HG03575 (cell line): Measurements from ENCODE around the gene SPX.

Source experiments
- ATAC-seq: cut with Tn5 transposase; IDR thresholded peaks from one replicate; pipeline ENCODE4 v1.9.1; 2021; ENCODE audit not compliant: unreplicated experiment, insufficient number of reproducible peaks, low FRiP score; ENCODE audit errors: extremely low read depth

Gene SPX

DNA sequence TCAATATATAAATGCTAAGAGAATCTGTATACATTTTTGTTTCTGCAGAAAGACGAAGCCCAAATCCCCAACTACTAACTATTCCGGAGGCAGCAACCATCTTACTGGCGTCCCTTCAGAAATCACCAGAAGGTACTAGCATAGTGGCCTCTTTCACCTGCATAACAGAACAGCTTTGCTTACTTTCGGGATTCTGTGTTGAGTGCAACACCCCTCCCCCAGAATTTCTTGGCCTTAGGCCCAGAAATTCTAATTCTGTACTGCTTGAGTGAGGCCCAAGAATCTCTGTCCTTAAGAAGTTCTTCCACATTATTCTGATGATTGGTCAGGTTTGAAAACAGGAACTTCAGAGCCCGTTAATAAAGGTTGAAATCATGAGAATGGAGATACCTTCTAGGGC lies 2.9 kb downstream of the SPX start:
- no peak for ATAC-seq

DNA sequence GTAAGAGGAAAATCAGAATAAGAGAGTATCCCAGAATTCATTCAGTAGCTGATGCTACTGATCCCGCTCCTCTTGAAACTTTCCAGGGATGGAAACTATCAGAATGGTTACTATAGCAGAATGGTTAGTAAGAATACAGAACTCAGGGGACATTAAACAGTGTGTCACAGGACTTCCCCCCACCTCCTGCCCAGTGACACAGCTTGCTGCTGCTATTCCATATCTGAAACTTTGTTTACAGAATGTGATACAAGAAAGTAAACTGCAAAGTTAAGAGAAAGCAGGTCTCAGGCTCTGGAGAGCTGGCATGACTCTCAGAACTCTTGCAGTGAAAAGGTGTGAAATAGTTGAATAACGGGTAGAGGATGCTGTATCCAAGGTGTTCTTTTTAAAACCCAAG lies 3.4 kb downstream of the SPX start:
- ATAC-seq, result no peak

DNA sequence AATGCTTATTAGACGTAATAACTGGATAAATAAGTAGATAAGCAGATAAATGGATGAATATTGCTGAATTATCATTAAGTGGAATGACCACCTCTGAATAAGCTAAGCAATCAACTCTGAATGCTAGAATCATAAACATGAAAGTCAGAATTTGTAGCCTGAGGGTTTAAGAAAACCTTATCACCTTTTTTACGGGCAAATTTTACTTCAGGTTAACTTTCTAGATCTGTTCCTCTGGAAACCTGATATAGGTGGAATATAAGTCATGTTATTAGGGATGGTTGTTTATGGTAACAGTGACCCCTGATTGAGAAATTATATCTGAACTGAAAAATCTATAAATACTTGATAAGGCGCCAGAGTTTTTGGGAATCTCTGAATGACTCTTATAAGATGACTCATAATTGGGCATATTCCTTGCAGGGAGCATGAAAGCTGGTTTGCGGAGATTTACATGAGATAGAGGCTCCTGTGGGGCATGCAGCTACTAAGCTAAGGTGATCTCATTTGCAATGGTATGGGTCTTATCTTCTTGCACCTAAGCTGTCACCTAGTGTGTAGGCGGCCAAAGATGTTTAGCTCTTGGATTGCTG lies 12.1 kb downstream of the SPX start:
- no peak for ATAC-seq

DNA sequence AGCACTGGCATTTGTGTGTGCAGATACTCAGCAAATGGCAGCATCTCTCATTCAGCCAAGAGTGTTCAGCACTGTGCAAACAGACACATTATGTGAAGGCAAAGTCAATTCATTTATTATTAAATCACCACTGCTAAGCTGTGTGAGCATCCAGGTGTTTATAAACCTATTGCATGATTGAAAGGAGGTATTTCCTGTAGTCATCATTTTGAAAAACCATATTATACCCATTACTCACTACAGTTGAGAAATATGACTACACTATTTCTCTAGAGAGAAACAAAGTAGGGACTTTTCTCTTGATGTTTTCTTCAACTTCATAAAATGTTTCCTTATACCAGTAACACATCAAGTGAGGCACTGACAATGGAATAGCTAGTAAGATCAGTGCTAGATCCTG lies 13.7 kb downstream of the SPX start:
- no peak for ATAC-seq

DNA sequence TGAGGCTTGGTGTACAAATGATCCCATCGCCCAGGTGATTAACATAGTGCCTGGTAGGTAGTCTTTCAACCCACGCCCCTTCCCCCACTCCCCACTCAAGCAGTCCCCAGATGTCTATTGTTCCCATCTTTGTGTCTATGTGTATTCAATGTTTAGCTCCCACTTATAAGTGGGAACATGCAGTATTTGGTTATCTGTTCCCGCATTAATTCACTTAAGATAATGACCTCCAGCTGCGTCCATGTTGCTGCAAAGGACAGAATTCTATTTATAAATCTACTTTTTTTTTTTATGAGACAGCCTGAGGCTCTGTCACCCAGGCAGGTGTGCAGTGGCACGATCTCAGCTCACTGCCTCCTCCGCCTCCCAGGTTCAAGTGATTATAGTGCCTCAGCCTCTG lies 15.7 kb downstream of the SPX start:
- ATAC-seq, result no peak

DNA sequence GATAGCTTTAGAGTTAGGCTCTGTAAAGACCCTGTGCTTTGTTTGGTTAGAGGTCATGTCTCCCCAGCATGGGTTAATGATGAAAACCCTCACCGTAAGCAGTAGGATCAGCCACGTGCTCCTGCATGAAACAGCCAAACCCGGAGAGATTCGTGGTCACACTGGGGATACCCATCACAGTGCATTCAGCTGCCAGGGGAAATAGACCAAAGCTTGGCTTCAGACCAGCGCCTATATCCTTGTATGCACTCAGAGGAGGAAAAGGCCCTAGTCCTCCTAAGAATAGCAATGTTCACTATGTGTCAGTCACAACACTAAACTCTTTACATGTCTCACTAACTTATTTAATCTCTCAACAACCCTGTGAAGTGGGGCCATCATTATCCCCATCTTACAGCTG lies 16.3 kb downstream of the SPX start:
- ATAC-seq, result no peak

DNA sequence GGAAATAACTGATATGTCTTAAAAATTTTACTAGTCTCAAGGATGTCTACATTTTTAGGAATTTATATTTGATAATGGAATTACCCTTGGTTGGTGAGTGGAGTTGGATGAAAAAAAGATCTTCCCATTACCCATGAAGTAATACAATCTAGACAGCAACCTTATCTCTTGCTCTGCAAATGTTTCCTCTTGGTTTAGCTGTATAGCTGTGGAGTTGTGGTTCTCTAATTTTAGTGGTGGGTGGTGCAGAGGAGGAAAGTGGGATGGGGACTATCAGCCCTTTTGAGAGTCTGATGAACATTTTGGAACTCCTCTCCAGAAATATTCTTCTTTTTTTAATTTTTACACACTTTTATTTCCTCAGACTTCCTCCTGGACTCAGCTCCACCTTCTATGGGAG lies 17.1 kb downstream of the SPX start:
- no peak for ATAC-seq

DNA sequence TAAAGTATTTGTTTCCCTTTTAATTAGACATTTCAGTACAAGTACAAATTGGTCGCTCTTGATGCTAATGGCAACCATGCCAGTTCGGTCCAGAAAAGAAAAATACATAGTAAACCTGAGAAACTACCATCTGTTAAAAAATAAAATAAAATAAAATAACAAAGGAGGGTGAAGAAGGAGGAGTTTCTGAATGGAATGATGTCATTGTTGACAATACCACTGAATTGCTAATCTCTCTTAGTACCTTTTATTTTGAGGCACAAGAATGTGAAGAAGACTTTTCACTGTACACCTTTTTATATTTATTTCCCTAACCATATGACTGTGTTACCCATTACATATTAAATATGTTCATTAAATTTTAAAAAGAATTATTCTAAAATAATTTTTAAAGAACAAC lies 19.5 kb downstream of the SPX start:
- no peak for ATAC-seq

DNA sequence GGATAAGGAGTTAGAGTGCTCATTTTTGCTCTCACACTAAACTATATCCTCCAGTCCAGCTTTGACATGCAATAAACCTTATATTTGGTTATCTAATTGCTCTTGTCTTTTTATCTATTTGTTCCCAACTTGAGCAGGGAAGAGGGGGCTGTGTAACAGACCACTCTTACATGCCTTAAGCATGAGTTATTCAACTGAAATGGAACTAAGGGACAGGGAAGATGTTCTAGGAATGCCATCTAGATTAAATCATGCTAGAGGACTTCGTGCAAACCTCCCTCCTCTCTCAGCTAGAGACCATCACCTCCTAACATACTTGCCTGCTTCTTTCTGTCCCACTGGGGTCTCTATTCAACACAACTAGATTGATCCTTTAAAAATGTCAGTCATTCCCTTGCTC lies 20.6 kb downstream of the SPX start:
- ATAC-seq, result no peak

DNA sequence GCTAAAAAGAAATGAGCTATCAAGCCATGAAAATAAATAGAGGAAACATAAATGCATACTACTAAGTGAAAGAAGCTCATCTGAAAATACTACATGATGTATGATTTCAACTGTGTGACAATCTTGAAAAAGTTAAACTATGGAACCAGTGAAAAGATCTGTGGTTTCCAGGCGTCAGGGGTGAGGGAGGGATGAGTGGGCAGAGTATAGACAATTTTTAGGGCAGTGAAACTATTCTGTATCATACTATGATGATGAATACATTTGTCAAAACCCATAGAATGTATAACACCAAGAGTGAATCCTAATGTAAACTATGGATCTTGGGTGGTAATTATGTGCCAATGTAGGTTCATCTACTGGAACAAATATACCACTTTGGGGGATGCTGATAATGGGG lies 21.3 kb downstream of the SPX start:
- no peak for ATAC-seq

DNA sequence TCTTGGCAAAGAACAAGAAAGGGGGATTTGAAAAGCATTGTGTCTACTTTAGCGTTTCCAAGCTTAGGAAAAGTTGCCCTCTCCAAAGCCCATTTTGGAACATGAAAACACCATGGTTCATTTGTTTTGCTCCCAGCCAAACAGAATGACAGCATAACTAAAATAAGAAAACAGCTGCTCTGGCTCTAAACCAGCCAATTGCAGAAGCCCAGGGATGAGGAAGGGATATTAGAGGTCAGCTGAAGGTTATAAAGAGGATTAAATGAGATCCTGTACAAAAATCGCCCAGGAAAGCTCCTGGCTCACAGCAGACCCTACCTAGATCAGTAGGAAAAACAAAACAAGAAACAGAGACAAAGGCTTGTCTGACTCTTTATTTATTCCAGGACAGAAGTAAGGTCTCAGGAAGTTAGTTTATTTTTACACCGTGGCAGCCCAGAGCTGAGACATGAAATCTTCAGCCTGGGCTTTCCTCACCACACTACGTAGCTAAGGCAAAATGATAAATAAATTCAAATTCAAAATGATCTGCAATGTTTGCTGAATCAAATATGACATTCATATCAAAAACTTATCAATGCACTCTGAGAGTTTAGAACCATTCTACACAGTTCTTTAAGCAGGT lies 25.9 kb downstream of the SPX start:
- ATAC-seq, result no peak

DNA sequence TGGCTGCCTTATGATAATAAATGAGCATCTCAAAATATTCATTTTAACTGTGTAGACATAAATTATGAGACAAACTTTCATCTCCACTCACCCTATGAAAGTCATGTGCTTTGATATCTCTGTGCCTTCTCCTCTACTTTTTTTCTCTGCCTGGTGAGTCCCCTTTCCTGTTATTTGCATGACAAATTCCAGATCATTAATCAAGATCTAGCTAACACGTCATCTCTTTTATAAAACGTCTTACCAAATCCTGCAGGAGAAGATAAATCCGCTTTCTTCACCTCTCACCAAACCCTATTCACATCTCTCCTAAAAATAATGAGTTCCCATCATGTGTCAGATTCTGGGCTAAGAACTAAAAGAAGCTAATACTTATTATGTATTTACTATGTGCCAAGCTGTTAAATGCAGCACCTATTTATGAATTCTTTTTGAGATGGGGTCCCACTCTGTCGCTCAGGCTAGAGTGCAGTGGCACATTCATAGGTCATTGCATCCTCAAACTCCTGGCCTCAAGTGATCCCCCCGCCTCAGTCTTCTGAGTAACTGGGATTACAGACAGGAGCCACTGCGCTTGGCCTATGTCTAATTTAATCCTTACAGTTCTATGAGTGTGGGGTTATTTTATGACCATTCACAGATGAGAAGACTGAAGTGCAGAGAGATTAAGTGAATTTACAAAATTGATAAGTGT lies 26.7 kb downstream of the SPX start:
- no peak for ATAC-seq

DNA sequence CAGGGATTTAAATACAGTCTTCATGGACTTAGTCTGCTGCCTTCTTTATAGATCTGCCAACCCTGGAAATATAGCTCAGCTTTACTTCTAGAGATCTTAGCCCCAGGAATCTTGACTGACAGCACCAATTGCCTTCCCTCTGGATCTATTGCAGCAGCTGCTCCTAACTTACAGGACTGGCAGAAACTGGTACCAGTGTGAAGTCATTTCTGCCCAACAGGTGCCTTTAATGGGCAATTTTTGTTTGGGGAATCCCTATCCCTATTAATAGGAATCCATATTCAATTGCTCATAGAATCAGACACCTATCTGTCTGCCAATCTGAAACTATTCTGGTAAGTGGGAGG lies 27.2 kb downstream of the SPX start:
- ATAC-seq, result no peak

DNA sequence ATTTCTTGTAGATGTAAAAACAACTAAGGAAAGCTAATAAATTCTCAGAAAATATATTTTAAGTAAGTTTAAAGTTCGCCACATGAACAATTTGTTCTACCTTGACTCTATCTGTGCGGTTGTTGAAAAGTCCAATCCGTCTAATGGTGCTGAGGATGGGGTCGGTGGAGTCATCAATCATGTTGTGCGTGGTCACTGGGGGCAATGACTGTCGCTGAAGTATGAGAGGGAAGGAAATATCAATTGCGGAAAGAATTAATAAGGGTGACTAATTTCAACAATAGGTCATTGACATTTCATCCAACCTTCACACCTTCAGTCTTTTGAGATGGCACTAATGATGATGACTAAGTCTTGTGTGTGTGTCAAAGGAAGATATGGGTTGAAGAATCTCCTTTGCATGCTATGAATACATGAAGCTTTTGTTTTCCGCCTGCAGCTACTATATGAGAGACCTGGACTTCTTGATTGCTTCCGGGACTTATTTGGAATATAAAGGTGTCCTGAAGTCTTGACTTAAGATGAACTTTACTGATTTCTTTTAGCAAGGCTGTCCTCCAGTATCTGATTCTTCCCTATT lies 32.1 kb downstream of the SPX start:
- ATAC-seq, result no peak

DNA sequence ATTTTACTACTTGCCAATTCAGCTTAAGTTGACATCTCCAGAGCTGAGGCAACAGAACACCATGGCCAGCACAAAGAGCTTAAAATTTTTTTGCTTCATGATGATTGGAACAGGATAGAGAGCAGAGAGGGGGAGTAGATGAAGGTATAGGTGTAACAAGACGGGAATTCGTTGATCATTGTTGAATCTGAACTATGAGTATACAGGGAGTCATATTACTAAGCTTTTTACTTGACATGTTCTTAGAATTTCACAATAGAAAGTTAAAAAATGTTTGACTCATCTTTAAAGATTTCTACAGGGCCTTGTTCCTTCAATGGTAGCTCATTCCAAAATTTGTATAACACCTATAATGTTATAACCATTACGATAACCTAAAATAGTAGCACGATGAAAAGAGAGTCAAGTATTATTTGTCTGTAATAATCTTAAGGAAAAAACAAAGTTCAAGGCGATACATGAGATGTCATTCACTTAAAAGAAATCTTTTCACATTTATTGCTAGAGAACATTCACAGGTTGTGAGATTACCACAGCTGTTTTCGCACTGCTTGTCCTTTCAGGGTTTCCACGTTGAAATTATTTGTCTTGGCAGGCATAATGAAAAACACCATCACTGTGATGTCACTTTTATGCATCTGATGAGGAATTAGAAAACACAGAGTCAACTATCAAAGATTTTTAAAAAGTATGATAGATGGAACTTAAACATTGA lies 33.9 kb downstream of the SPX start:
- no peak for ATAC-seq

DNA sequence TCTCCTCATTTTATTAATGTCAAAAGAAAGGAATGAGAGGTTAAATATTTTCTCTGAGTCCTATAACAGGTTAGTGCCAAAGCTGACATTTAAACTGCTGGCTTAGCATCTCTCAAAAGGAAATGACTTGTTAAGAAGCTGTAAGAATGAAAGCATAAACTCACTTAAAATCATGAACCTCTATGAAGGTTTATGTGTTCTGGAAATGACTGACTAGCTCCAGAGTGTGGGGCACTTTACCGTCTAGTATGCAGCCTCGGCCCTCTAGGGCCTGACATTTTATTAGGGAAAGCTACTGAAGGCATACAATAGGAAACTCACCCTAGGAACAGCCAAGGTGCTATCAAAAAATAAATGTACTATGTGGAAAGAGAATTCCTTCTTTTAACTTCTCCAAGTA lies 35.1 kb downstream of the SPX start:
- no peak for ATAC-seq

DNA sequence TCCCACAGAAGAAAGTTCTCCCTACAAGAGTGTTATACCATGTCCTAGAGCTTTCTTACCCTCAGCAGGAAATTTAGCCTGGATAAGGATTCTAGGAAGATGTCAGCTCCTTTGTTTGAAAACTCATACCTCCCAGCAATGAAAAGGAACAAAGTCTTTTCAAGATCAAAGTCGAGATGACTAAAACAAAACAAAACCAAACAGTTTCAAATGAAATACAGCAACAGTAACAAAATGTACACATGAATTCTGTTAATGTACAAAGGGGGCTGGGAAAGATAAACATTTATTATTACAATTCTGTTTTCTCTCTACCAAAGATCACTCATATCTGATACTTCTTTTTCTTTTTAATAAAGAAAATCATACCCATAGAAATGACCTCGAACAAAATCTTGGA lies 36.8 kb downstream of the SPX start:
- no peak for ATAC-seq

DNA sequence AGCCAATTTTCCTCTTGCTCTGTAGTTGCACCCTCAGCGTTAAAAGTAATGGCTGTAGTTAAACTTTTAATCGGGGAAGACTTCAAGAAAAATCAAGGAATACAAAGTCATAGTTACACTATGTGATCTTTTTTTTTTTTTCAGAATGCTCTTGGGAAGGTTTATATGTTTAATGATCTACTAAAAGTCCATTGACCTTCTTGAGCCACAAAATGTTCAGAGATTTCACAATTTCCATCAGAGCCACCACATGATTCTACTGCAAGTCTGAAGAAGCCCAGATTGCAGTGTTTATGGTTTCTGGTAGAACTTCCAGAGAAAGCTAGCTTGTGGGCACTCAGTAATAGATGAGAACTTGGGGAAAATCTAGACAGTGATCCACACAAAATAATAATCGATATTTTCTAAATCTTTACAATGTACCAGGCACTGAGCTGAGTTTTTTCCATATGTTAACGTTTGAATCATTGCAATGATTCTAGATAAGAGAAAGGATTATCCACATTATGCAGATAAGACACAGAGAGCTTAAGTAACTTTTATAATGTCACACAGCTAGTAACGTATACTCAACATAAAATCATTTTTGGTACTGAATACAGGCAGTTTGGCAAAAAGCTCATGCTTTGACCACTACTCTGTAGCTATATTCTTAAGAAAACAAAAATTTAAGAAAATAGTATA lies 40.3 kb downstream of the SPX start:
- ATAC-seq, result no peak

DNA sequence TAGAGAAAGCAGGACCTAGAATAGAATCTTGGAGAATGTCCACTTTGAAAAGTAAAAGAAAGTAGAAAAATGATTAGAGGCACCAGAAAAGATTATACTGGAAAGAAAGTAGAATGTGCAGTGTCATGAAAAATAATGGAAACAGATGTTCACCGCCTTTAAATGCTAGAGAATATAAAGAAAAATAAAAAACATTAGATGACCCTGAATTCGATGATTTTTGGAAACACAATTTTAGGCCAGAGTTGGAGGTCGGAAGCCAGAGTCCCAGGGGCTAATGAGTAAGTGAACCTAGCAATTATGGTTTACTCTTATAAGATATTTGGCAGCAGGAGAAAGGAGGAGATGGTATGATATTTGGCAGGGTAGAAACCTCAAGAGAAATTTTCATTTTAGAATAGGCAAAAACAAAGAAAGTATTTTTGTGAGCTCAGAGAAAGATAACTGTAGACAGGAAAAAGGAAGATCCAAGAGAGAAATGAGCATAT lies 40.9 kb downstream of the SPX start:
- no peak for ATAC-seq
